ENCODE measurements around the gene DTNA.

GRCh38 chr18:34796035-34796657 lies 86.0 kb downstream of the DTNA start:
- TF ChIP-seq, protein P1, sequence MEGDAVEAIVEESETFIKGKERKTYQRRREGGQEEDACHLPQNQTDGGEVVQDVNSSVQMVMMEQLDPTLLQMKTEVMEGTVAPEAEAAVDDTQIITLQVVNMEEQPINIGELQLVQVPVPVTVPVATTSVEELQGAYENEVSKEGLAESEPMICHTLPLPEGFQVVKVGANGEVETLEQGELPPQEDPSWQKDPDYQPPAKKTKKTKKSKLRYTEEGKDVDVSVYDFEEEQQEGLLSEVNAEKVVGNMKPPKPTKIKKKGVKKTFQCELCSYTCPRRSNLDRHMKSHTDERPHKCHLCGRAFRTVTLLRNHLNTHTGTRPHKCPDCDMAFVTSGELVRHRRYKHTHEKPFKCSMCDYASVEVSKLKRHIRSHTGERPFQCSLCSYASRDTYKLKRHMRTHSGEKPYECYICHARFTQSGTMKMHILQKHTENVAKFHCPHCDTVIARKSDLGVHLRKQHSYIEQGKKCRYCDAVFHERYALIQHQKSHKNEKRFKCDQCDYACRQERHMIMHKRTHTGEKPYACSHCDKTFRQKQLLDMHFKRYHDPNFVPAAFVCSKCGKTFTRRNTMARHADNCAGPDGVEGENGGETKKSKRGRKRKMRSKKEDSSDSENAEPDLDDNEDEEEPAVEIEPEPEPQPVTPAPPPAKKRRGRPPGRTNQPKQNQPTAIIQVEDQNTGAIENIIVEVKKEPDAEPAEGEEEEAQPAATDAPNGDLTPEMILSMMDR (IDR thresholded peaks at IDR 0.05): no peak
- TF ChIP-seq POLR2A (IDR thresholded peaks at IDR 0.05): no peak
- no peak for TF ChIP-seq POLR2AphosphoS5 (IDR thresholded peaks at IDR 0.05)
- TF ChIP-seq EP300 (IDR thresholded peaks at IDR 0.05): no peak

All from gastroesophageal sphincter (tissue), 3 donors.